SW480 (cell line): Measurements from ENCODE around the gene TECRL.

Source experiments
- DNase-seq: peaks from one replicate; pipeline ENCODE4 v3.0.0-alpha.2; 2016; ENCODE audit warnings: low spot score

The TECRL gene

GRCh38 chr4:64409300-64409699 is at the start of gene TECRL:
Gene TECRL, minus strand, starts transcription at chr4:64409450. Its CDS starts 99 bp downstream, at chr4:64409351.
- DNase-seq, result no peak

- DNase-seq, result no peak
These were observed 23.4 kb upstream of the TECRL start for GRCh38 chr4:64432674-64433073.

- no peak for DNase-seq
These were observed 21.7 kb upstream of the TECRL start for GRCh38 chr4:64430933-64431332.

- DNase-seq, result no peak
These were observed 8.7 kb upstream of the TECRL start for GRCh38 chr4:64417974-64418373.

GRCh38 chr4:64407000-64407399 is 2.2 kb downstream of the TECRL start:
- no peak for DNase-seq

- DNase-seq, result no peak
These were observed 3.5 kb downstream of the TECRL start for GRCh38 chr4:64405761-64406160.

- no peak for DNase-seq
These were observed 6.6 kb downstream of the TECRL start for GRCh38 chr4:64402684-64403083.

- DNase-seq, result no peak
These were observed 9.7 kb downstream of the TECRL start for GRCh38 chr4:64399313-64400109.

GRCh38 chr4:64394469-64394868 is 14.8 kb downstream of the TECRL start:
- DNase-seq, result no peak

- no peak for DNase-seq
These were observed 21.0 kb downstream of the TECRL start for GRCh38 chr4:64388252-64388651.

GRCh38 chr4:64385220-64385619 is 24.0 kb downstream of the TECRL start:
- DNase-seq, result no peak

- DNase-seq, result no peak
These were observed 24.7 kb downstream of the TECRL start for GRCh38 chr4:64384237-64385203.

GRCh38 chr4:64368741-64369140 is 40.5 kb downstream of the TECRL start:
- DNase-seq, result no peak

GRCh38 chr4:64361399-64361740 is 47.9 kb downstream of the TECRL start:
- no peak for DNase-seq

GRCh38 chr4:64360664-64361398 is 48.4 kb downstream of the TECRL start:
- DNase-seq, result no peak

GRCh38 chr4:64359489-64359888 is 49.8 kb downstream of the TECRL start:
- no peak for DNase-seq

- DNase-seq, result no peak
These were observed 55.3 kb downstream of the TECRL start for GRCh38 chr4:64353904-64354303.

GRCh38 chr4:64341711-64342110 is 67.5 kb downstream of the TECRL start:
- DNase-seq, result no peak

GRCh38 chr4:64340218-64341110 is 68.8 kb downstream of the TECRL start:
- no peak for DNase-seq

GRCh38 chr4:64334964-64335363 is 74.3 kb downstream of the TECRL start:
- no peak for DNase-seq

GRCh38 chr4:64330143-64330542 is 79.1 kb downstream of the TECRL start:
- DNase-seq, result no peak
